IMR-90 (cell line): ENCODE data around the gene ZNF526.
"Not testable (repeated sequence)": the region's sequence is repeated elsewhere in the genome, so short reads cannot be mapped to it uniquely, and the experiment has no call there.

Experiments
- RAD21 ChIP-seq: IDR thresholded peaks from 2 replicates; pipeline ENCODE4 v1.6.1; 2012; ENCODE audit warnings: low read length, improper control_type of control experiment
- TF ChIP-seq, protein P1 (sequence below): conservative IDR thresholded peaks from 2 replicates; pipeline ENCODE4 v1.5.1; 2012; ENCODE audit warnings: mild to moderate bottlenecking, low read depth, low read length, improper control_type of control experiment

DNA sequence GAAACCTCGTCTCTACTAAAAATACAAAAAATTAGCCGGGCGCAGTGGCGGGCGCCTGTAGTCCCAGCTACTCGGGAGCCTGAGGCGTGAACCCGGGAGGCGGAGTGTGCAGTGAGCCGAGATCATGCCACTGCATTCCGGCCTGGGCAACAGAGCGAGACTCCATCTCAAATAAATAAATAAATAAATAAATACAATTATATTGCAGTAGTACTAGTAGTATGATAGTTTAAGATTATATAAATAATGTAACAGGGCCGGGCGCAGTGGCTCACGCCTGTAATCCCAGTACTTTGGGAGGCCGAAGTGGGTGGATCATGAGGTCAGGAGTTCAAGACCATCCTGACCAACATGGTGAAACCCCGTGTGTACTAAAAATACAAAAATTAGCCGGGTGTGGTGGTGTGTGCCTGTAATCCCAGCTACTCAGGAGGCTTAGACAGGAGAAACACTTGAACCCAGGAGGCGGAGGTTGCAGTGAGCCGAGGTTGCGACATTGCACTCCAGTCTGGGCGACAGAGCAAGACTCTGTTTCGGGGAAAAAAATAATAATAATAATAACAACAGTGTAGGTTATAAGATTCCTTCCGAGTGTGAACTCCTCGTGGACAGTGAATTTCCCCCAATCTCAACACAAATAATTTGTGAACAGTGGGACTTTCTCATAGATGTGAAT lies 47.0 kb downstream of the ZNF526 start:
- TF ChIP-seq, protein P1, sequence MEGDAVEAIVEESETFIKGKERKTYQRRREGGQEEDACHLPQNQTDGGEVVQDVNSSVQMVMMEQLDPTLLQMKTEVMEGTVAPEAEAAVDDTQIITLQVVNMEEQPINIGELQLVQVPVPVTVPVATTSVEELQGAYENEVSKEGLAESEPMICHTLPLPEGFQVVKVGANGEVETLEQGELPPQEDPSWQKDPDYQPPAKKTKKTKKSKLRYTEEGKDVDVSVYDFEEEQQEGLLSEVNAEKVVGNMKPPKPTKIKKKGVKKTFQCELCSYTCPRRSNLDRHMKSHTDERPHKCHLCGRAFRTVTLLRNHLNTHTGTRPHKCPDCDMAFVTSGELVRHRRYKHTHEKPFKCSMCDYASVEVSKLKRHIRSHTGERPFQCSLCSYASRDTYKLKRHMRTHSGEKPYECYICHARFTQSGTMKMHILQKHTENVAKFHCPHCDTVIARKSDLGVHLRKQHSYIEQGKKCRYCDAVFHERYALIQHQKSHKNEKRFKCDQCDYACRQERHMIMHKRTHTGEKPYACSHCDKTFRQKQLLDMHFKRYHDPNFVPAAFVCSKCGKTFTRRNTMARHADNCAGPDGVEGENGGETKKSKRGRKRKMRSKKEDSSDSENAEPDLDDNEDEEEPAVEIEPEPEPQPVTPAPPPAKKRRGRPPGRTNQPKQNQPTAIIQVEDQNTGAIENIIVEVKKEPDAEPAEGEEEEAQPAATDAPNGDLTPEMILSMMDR: not testable (repeated sequence)
- not testable (repeated sequence) for TF ChIP-seq RAD21
